CMK (cell line): Measurements from ENCODE around the gene CORO2A.

Source experiments
- DNase-seq: peaks from one replicate; pipeline ENCODE4 v3.0.0-alpha.2; 2010; ENCODE audit warnings: low read depth

Gene CORO2A

GRCh38 chr9:98190757-98191105 is 1.7 kb downstream of the CORO2A start:
- DNase-seq, result no peak

DNA sequence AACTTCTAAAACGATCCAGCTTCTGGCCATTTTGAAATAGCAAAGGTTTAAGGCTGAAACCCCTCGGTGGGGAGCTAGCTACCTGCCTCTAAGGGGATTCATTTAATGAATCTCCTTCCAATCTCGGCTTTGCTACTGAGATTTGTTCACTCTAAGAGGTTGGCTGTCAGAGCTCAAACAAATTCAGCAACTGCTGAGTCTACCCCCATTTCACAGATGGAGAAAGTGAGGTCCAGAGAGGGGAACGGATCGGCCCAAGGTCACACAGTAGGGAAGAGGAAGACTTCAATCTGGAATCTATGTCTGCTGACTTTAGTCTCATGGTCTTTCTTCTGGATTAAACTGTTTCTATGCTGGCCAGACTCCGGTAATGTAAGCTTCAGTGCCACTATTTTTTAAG is 3.0 kb downstream of the CORO2A start:
- no peak for DNase-seq

GRCh38 chr9:98187926-98188325 is 4.5 kb downstream of the CORO2A start:
- DNase-seq, result no peak

DNA sequence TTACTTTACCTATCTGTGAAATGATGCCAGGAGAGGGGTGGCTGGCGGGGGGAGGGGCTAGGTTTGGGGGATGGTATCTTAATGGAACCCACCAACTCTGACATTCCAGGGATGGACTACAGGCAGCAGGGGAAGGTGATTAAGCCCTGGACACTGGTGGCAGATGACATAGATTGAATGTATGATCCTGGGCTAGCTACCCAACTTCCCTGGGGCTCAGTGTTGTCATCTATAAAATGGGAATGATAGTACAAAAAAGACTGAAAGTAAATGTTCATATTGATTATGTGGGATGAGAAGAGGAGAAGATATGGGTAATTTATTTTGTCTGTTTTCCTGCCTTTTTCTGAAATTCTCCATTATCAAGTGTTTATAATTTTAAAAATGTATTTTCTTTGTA is 6.2 kb downstream of the CORO2A start:
- no peak for DNase-seq

GRCh38 chr9:98185611-98186171 is 6.7 kb downstream of the CORO2A start:
- DNase-seq, result no peak

DNA sequence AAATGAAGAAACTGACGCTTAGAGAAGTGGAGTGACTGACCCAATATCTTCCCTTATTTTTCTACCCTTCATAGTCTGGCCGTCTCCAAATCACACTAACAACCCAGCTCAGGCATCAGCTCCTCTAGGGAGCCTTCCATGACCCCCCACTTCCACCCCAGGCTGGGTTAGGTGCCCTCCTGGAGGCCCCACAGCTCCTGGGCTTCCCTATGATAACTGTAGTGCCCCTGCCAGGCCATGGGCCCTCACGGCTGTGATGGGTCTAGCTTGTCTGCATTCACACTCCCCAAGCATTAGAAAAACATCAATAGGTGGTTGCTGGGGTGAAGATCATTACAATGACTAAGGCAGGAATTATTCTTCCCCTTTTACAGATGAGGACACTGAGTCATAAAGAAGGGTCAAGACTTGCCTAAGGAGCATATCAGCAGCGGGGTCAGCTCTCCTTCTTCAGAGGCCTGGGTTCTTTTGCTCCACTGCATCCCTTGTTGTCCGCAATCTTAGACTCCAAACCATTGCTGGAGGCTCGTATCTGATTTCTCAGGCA is 7.3 kb downstream of the CORO2A start:
- no peak for DNase-seq

DNA sequence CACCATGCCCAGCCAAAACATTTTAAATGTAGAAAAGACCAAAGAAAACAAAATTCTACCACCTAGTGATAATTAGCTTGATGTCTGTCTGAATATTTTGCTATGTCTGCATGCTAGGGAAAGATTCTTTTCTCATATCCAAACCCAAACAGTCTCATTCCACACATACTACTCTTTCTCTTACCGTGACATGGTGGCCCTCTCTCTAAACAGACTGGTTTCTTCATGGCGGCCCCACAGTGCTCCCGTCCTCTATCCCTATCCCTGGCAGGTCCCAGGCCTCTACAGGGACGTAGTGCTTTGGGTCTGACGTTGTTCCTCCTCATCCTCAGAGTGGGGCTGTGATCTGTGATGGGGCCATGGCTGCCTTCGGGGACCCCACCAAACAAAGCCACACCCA is 8.1 kb downstream of the CORO2A start:
- DNase-seq, result no peak

DNA sequence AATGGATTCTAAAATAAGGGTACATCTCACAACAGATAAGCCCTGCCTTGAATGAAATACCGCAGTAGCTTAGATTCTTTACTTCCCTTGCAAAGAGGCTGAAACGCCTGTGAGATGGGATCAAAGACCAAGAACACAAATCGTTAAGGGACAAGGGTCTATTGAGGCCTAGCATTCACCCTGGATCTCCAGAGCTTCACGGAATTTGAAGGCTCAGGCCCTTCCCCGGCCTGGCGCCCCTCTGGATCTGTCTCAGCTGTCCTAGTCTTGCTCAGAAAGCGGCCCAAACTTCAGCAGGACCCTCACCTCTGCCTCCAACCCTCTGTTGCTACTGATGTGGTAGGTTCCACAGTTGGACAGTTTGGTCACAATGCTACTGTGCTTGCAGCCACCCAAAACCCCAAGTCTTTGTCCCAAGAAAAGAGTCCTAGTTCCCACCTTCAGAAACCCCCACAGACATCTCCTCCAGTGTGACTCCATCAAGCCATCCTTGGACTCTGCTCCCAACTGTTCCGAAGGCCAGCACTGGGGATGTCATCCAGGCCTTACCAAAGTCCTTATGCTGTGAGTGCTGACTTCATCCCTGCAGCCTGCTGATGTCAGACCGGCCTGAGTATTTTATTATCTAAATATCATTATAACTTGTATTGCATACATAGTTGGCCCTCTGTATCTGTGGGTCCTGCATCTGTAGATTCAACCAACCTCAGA is 9.4 kb downstream of the CORO2A start:
- DNase-seq, result no peak

DNA sequence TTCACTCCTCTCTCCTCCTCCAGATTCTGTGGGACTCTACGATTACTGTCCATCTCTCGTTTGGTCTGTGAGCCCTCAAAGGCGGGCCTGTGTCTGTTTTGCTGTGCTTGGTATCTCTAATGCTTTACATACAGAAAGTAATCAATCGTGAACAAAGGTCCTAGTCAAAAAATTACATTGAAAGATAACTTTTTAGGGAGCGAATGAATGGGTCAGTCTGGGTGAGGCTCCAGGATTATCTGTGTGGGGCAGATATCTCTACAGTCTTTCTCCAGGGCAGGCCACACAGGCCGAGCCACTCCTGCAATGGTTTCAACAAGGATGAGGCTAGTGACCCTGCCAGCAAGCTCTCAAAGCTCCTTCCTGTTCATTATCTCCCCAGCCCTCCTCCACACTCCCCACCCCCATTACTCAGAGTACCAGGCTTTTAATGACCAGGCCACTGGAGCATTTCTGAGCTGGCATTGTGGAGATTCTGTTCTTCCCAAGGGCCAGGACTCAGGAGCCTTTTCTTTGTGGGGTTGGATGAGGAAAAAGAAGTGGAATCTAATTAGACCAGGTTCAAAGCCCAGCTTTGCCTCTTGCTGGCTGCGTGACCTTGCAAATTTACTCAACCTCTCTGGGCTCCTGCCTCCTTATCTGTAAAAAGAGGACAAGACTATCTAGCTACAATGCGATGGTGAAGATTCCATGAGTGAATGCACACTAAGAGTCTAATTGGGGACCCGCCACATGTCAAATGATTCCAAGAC is 10.2 kb downstream of the CORO2A start:
- peak; percentile 48 for DNase-seq

- no peak for DNase-seq
These were observed 10.7 kb downstream of the CORO2A start for GRCh38 chr9:98181746-98182068.

GRCh38 chr9:98180996-98181395 is 11.4 kb downstream of the CORO2A start:
- DNase-seq, result no peak

- DNase-seq, result no peak
These were observed 13.3 kb downstream of the CORO2A start for GRCh38 chr9:98178874-98179850.

- DNase-seq, result no peak
These were observed 15.8 kb downstream of the CORO2A start for GRCh38 chr9:98176391-98177259.

- DNase-seq, result no peak
These were observed 16.7 kb downstream of the CORO2A start for GRCh38 chr9:98175762-98176161.

- no peak for DNase-seq
These were observed 17.3 kb downstream of the CORO2A start for GRCh38 chr9:98175028-98175569.

- DNase-seq, result peak; percentile 72
These were observed 17.9 kb downstream of the CORO2A start for GRCh38 chr9:98174502-98174918.

GRCh38 chr9:98173181-98173580 is 19.3 kb downstream of the CORO2A start:
- no peak for DNase-seq

- no peak for DNase-seq
These were observed 19.8 kb downstream of the CORO2A start for GRCh38 chr9:98172604-98173003.

GRCh38 chr9:98171176-98171925 is 21.1 kb downstream of the CORO2A start:
- DNase-seq, result no peak

- peak; percentile 61 for DNase-seq
These were observed 23.4 kb downstream of the CORO2A start for GRCh38 chr9:98168941-98169488.
